T-helper 1 cell treated with Interleukin-12 subunit alpha and Interleukin-12 subunit beta and Interleukin-4 antibody, amounts not matched to agents 30 μg/mL and 1 μg/mL, for 36 hours (primary cell): ENCODE measurements around the gene AZGP1.
A peak's percentile ranks its signal among the peaks of the same experiment; 100 is the strongest.

Experiments
- H3K27ac Mint-ChIP-seq: one replicate; pipeline ENCODE4 v1.8.0; 2021; ENCODE audit warnings: mild to moderate bottlenecking, mixed read lengths
- H3K27me3 Mint-ChIP-seq: one replicate; pipeline ENCODE4 v1.8.0; 2021; ENCODE audit warnings: low read depth, mixed read lengths
- H3K36me3 Mint-ChIP-seq: one replicate; pipeline ENCODE4 v1.8.0; 2021; ENCODE audit warnings: low read depth, mixed read lengths
- H3K4me1 Mint-ChIP-seq: one replicate; pipeline ENCODE4 v1.8.0; 2021; ENCODE audit warnings: low read depth, mixed read lengths
- H3K4me3 Mint-ChIP-seq: one replicate; pipeline ENCODE4 v1.8.0; 2021; ENCODE audit warnings: mild to moderate bottlenecking, moderate library complexity, mixed read lengths
- H3K9me3 Mint-ChIP-seq: one replicate; pipeline ENCODE4 v1.8.0; 2021; ENCODE audit warnings: mixed read lengths

Gene AZGP1

GRCh38 chr7:99919814-99920112, 56.1 kb downstream of the AZGP1 start:
- H3K9me3 Mint-ChIP-seq = no peaks in the 10 kb centered on the region
- H3K27ac Mint-ChIP-seq = peak overlapping the region; percentile 89
- H3K4me3 Mint-ChIP-seq = peak overlapping the region; percentile 91
- H3K4me1 Mint-ChIP-seq = peaks cover 30% of the 10 kb centered on the region
- H3K36me3 Mint-ChIP-seq = peaks cover 25% of the 10 kb centered on the region
- peaks cover 3% of the 10 kb centered on the region for H3K27me3 Mint-ChIP-seq

GRCh38 chr7:99918959-99919813, 56.6 kb downstream of the AZGP1 start, which contains the start of gene TRIM4:
TRIM4 (minus strand) TSS chr7:99919530; CDS start chr7:99919401, 129 bp downstream.
- Mint-ChIP-seq H3K27ac (peak within 1 kb of the TSS; percentile 89), H3K4me1 (peaks cover 34% of the 10 kb centered on the region), H3K27me3 (no peaks in the 10 kb centered on the region), H3K36me3 (peaks cover 27% of the 10 kb centered on the region), H3K9me3 (no peaks in the 10 kb centered on the region), H3K4me3 (peak within 1 kb of the TSS; percentile 91)
